CD14-positive monocyte (primary cell): ENCODE data around the gene NDUFB2. TPM values are rescaled to one million over a fixed set of nuclear protein-coding genes. Genes with fewer than 3 reads are reported as not detected.
A peak's percentile ranks its signal among the peaks of the same experiment; 100 is the strongest.

Source experiments
- DNase-seq, 3 donors: peaks; one replicate each; pipeline ENCODE4 v3.0.0-alpha.2; 2011 to 2022
- H2AFZ ChIP-seq: 2 replicates; pipeline ENCODE4 v1.6.0; 2012; ENCODE audit warnings: mild to moderate bottlenecking, low read depth, low read length, inconsistent platforms; ENCODE audit not compliant: insufficient read depth, poor library complexity, severe bottlenecking
- H3K27ac ChIP-seq, 2 donors: 1 replicate in 1 of 2; 2 replicates in 1 of 2; pipeline ENCODE4 v1.5.1; 2012 to 2013; ENCODE audit warnings: low read length in 2 of 2, control low read depth in 1 of 2, inconsistent platforms in 1 of 2, low read depth in 1 of 2, mild to moderate bottlenecking in 1 of 2
- H3K27me3 ChIP-seq, 2 donors: one replicate each; pipeline versions ENCODE4 v1.6.0 to v1.6.1; 2011 to 2013; ENCODE audit warnings: low read length in 2 of 2; ENCODE audit not compliant: control insufficient read depth in 2 of 2, insufficient read depth in 2 of 2
- H3K36me3 ChIP-seq, 2 donors: replicated peaks in 1 of 2; 1 replicate in 1 of 2; 2 replicates in 1 of 2; pipeline versions ENCODE4 v1.5.1 to v1.6.1; 2012 to 2013; ENCODE audit warnings: low read length in 2 of 2, control low read depth in 1 of 2, inconsistent platforms in 1 of 2, mild to moderate bottlenecking in 1 of 2; ENCODE audit not compliant: insufficient read depth in 2 of 2, control insufficient read depth in 1 of 2
- H3K4me1 ChIP-seq, 2 donors: 1 replicate in 1 of 2; 2 replicates in 1 of 2; pipeline versions ENCODE4 v1.5.1 to v1.6.1; 2012 to 2013; ENCODE audit warnings: low read length in 2 of 2, control low read depth in 1 of 2, inconsistent platforms in 1 of 2, mild to moderate bottlenecking in 1 of 2, moderate library complexity in 1 of 2; ENCODE audit not compliant: insufficient read depth in 2 of 2, control insufficient read depth in 1 of 2
- H3K4me2 ChIP-seq: replicated peaks from 2 replicates; pipeline ENCODE3; 2012; ENCODE audit warnings: low read length, moderate library complexity, mild to moderate bottlenecking; ENCODE audit not compliant: poor library complexity, severe bottlenecking; ENCODE audit errors: extremely low read depth
- H3K4me3 ChIP-seq, 3 experiments: fragments of 200-600 bp in 1 of 3; sonication (generic) in 1 of 3; replicated peaks in 1 of 3; 1 replicate in 2 of 3; 2 replicates in 1 of 3; pipeline ENCODE4 v1.5.1; 2011 to 2013; ENCODE audit warnings: low read length in 3 of 3, mild to moderate bottlenecking in 3 of 3, control low read depth in 2 of 3, low read depth in 2 of 3, inconsistent platforms in 1 of 3, moderate library complexity in 1 of 3
- H3K79me2 ChIP-seq: 2 replicates; pipeline ENCODE4 v1.6.0; 2012; ENCODE audit warnings: mild to moderate bottlenecking, control low read depth, inconsistent platforms, low read length, moderate library complexity; ENCODE audit not compliant: insufficient read depth
- H3K9ac ChIP-seq: 2 replicates; pipeline ENCODE4 v1.6.0; 2017; ENCODE audit warnings: low read length, mild to moderate bottlenecking; ENCODE audit not compliant: insufficient read depth, poor library complexity, severe bottlenecking
- H3K9me3 ChIP-seq, 2 donors: replicated peaks in 1 of 2; 1 replicate in 1 of 2; 2 replicates in 1 of 2; pipeline versions ENCODE4 v1.5.1 to v1.6.1; 2012 to 2013; ENCODE audit warnings: low read length in 2 of 2, control low read depth in 1 of 2; ENCODE audit not compliant: control insufficient read depth in 1 of 2, insufficient read depth in 1 of 2
- H4K20me1 ChIP-seq: 2 replicates; pipeline ENCODE4 v1.6.0; 2012; ENCODE audit warnings: mild to moderate bottlenecking, low read length, control low read depth, moderate library complexity; ENCODE audit not compliant: insufficient read depth
- H3K27ac Mint-ChIP-seq, 7 donors: one replicate each; pipeline ENCODE4 v1.8.0; 2020; ENCODE audit warnings: mild to moderate bottlenecking in 7 of 7, mixed read lengths in 7 of 7, moderate library complexity in 6 of 7, inconsistent platforms in 2 of 7
- H3K27me3 Mint-ChIP-seq, 3 donors: one replicate each; pipeline ENCODE4 v1.8.0; 2021 to 2022; ENCODE audit warnings: low read depth in 3 of 3, mild to moderate bottlenecking in 3 of 3, mixed read lengths in 3 of 3, moderate library complexity in 3 of 3, inconsistent platforms in 1 of 3
- H3K36me3 Mint-ChIP-seq, 2 donors: one replicate each; pipeline ENCODE4 v1.8.0; 2020; ENCODE audit warnings: mixed read lengths in 2 of 2, inconsistent platforms in 1 of 2, mild to moderate bottlenecking in 1 of 2
- H3K4me1 Mint-ChIP-seq: one replicate; pipeline ENCODE4 v1.8.0; 2020; ENCODE audit warnings: mild to moderate bottlenecking, mixed read lengths
- H3K4me3 Mint-ChIP-seq, 2 donors: one replicate each; pipeline ENCODE4 v1.8.0; 2020; ENCODE audit warnings: mild to moderate bottlenecking in 2 of 2, mixed read lengths in 2 of 2, moderate library complexity in 1 of 2
- H3K9me3 Mint-ChIP-seq, 7 donors: one replicate each; pipeline ENCODE4 v1.8.0; 2020 to 2022; ENCODE audit warnings: mixed read lengths in 7 of 7, mild to moderate bottlenecking in 6 of 7, moderate library complexity in 6 of 7, inconsistent platforms in 2 of 7
- CTCF ChIP-seq: fragments of 200-600 bp; IDR thresholded peaks from one replicate; pipeline ENCODE4 v1.8.0; 2022; ENCODE audit warnings: antibody characterized with exemption, mild to moderate bottlenecking
- WGBS: methylation state at CpG from one replicate; pipeline ENCODE4 v1.1.5; 2013; ENCODE audit warnings: missing lambda C conversion rate; ENCODE audit not compliant: insufficient coverage; 5-methylcytosine and 5-hydroxymethylcytosine counted together
- intact Hi-C, 2 donors: fragments of 100-400 bp; cut with micrococcal nuclease; formaldehyde crosslinking; loops; one replicate each; pipeline versions ENCODE4 v1.15.0 to v1.15.1; 2023
- polyA plus RNA-seq, 3 donors: library from polyadenylated mRNA; depleted of rRNA in 1 of 3; unstranded in 2 of 3; stranded (reverse) in 1 of 3; fragments of 300-500 nt in 2 of 3; fragments of >200 nt in 1 of 3; fragmentation: Illumina TruSeq in 2 of 3; gene quantifications; 1 replicate in 2 of 3; 2 replicates in 1 of 3; pipeline ENCODE4 v1.2.3, GENCODE V29; 2012 to 2021

The NDUFB2 gene
- polyA plus RNA-seq, 3 donors: 250 to 516 (median 479) TPM

GRCh38 chr7:140698477-140698876 lies 2.0 kb downstream of the NDUFB2 start:
- Mint-ChIP-seq H3K9me3 (no peaks in the 10 kb centered on the region), H3K4me1 (peaks cover 26% of the 10 kb centered on the region), H3K27ac (peak overlapping the region in 2 of 7 donors; percentile 3 to 16), H3K4me3 (no peak overlapping the region), H3K27me3 (peaks cover 0 to 1% (median 1%) of the 10 kb centered on the region in 3 donors), H3K36me3 (peaks cover 10 to 17% of the 10 kb centered on the region in 2 donors)
- Histone ChIP-seq H3K4me1 (peaks cover 15 to 21% of the 10 kb centered on the region in 2 donors), H3K9me3 (no peaks in the 10 kb centered on the region), H3K36me3 (peaks cover 3 to 12% of the 10 kb centered on the region in 2 donors), H4K20me1 (peaks cover 46% of the 10 kb centered on the region), H3K27ac (no peak overlapping the region), H3K4me2 (no peak overlapping the region), H3K9ac (no peak overlapping the region), H3K27me3 (no peaks in the 10 kb centered on the region), H3K4me3 (no peak overlapping the region), H3K79me2 (peaks cover 64% of the 10 kb centered on the region), H2AFZ (no peak overlapping the region)
- intact Hi-C loops: loop anchor here in 1 of 2 donors (10.0 kb wide), 1 partner anchor 226 kb away; the partner anchor contains the start of gene BRAF
- DNase-seq: no peak
- no peak for TF ChIP-seq CTCF
- 93% methylated on average over 6 of the region's 8 CpGs for WGBS

- H3K27me3 ChIP-seq: no peaks in the 10 kb centered on the region
- peaks cover 27 to 39% of the 10 kb centered on the region in 2 donors for H3K36me3 ChIP-seq
- Mint-ChIP-seq H3K9me3 (no peaks in the 10 kb centered on the region), H3K27ac (peak overlapping the region in 2 of 7 donors; percentile 5 to 27), H3K4me3 (no peak overlapping the region), H3K36me3 (peaks cover 32 to 44% of the 10 kb centered on the region in 2 donors), H3K4me1 (peaks cover 13% of the 10 kb centered on the region), H3K27me3 (no peaks in the 10 kb centered on the region)
- no peaks in the 10 kb centered on the region for H3K9me3 ChIP-seq
- H3K4me2 ChIP-seq: no peak overlapping the region
- intact Hi-C loops: no loop called here
- TF ChIP-seq CTCF: no peak
- H3K27ac ChIP-seq: peak overlapping the region in 1 of 2 donors; percentile 10
- H4K20me1 ChIP-seq: peaks cover 41% of the 10 kb centered on the region
- H3K9ac ChIP-seq: no peak overlapping the region
- WGBS: 93% methylated on average over 9 of the region's 10 CpGs
- H3K79me2 ChIP-seq: peaks cover 58% of the 10 kb centered on the region
- no peak overlapping the region for H2AFZ ChIP-seq
- no peak overlapping the region for H3K4me3 ChIP-seq
- H3K4me1 ChIP-seq: peaks cover 3 to 7% of the 10 kb centered on the region in 2 donors
- no peak for DNase-seq
Observed at GRCh38 chr7:140702774-140703173, 6.3 kb downstream of the NDUFB2 start.
